LNCaP clone FGC (cell line): ENCODE results near the gene ARSD.
"Not testable (repeated sequence)": the region's sequence is repeated elsewhere in the genome, so short reads cannot be mapped to it uniquely, and the experiment has no call there.

Experiments
- DNase-seq: peaks from one replicate; pipeline ENCODE4 v3.0.0-alpha.2; 2011; ENCODE audit warnings: low read depth
- H3K4me3 ChIP-seq: 2 replicates; pipeline ENCODE4 v1.5.1; 2011; ENCODE audit warnings: mild to moderate bottlenecking, low read depth, low read length, control low read depth
- CTCF ChIP-seq: IDR thresholded peaks from 2 replicates; pipeline ENCODE4 v1.5.1; 2012; ENCODE audit warnings: mild to moderate bottlenecking; ENCODE audit not compliant: control insufficient read depth, insufficient read depth; ENCODE audit errors: extremely low read depth

ARSD gene

GRCh38 chrX:2955281-2955680 is 26.1 kb upstream of the ARSD start:
- no peak for TF ChIP-seq CTCF
- no peak for DNase-seq
- no peak overlapping the region for H3K4me3 ChIP-seq

DNA sequence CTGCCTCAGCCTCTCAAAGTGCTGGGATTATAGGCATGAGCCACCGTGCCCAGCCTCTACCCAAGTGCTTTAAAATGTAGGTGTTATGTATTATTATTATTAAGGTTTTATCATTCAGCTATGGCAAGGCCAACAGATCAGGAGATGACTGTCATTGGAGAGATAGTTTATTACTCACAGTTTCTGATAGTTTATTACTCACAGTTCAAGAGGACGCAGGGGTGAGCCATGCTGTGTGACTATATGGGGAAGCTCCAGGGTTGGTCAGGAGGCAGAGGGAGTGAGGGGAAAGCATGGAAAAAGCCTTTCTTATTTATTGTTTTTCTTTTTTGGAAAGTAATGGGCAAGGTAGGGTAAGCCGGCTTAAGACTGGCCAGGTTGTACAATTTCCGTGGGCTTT is 25.4 kb upstream of the ARSD start:
- H3K4me3 ChIP-seq: no peak overlapping the region
- no peak for TF ChIP-seq CTCF
- no peak for DNase-seq

GRCh38 chrX:2937942-2938341 is 8.8 kb upstream of the ARSD start:
- H3K4me3 ChIP-seq, DNase-seq: not testable (repeated sequence)

GRCh38 chrX:2934715-2935710 is 5.9 kb upstream of the ARSD start:
- no peak overlapping the region for H3K4me3 ChIP-seq
- no peak for DNase-seq
- no peak for TF ChIP-seq CTCF

- TF ChIP-seq CTCF: no peak
Measured at GRCh38 chrX:2933125-2933900, 4.2 kb upstream of the ARSD start.

DNA sequence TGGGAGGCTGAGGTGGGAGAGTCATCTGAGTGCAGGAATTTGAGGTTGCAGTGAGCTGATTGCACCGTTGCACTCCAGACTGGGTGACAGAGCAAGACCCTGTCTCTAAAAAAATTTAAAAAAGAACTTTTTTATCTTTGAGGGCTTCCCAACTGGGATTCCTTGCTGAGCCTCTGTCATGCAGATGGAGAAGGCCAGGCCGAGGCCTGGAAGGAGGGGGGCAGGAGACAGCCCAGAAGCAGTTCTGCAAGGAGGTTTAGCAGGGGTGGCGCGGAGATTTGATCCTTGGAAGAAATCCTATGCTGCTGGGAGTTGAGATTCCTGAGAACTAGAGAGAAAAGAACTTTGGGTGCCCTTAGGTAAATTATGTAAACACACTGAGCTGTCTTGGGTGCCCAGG is 2.5 kb upstream of the ARSD start:
- no peak for TF ChIP-seq CTCF
- no peak overlapping the region for H3K4me3 ChIP-seq
- DNase-seq: no peak

More at GRCh38 chrX:2933125-2933900, 4.2 kb upstream of the ARSD start:
- DNase-seq: peak; percentile 77
- no peak overlapping the region for H3K4me3 ChIP-seq

- TF ChIP-seq CTCF: no peak
- H3K4me3 ChIP-seq: no peak overlapping the region
Measured at GRCh38 chrX:2931155-2931554, 2.0 kb upstream of the ARSD start.

More at GRCh38 chrX:2931155-2931554, 2.0 kb upstream of the ARSD start:
- DNase-seq: no peak
